HCT116 (cell line): ENCODE measurements around the gene PSORS1C2. TPM values are rescaled to one million over a fixed set of nuclear protein-coding genes. Genes with fewer than 3 reads are reported as not detected.
A peak's percentile ranks its signal among the peaks of the same experiment; 100 is the strongest.

Experiments used
- ATAC-seq: fragments of 200-7000 bp; cut with Tn5 transposase; 2 replicates; pipeline ENCODE4 v1.9.1; 2020; ENCODE audit warnings: mild to moderate bottlenecking, moderate library complexity
- BruUV-seq: library from RNA; stranded (reverse); fragments of 400-500 nt; replicated peaks from 2 replicates; lab custom pipeline; 2021; lab: Mats Ljungman, UMichigan
- CTCF ChIA-PET: fragments of 300-600 bp; sonication (Branson Sonifier 250); formaldehyde crosslinking; loops from one replicate; lab custom pipeline; 2021; ENCODE audit warnings: antibody characterized with exemption; lab: Charles Lee
- POLR2A ChIA-PET: fragments of 300-600, 350-600 bp; sonication (Branson Sonifier 250); formaldehyde crosslinking; loops from one replicate; lab custom pipeline; 2021; ENCODE audit warnings: antibody characterized with exemption; lab: Charles Lee
- RAD21 ChIA-PET, 2 experiments: fragments of 300-600 bp; sonication (Branson Sonifier 250); formaldehyde crosslinking; loops; one replicate each; lab custom pipeline; 2023; ENCODE audit warnings: low total read pairs in 2 of 2; ENCODE audit not compliant: uncharacterized antibody in 2 of 2, unreplicated experiment in 2 of 2, low non-redundant PET in 1 of 2; lab: Charles Lee
- DNase-seq: peaks from one replicate; pipeline ENCODE4 v3.0.0-alpha.2; 2010; ENCODE audit warnings: low read depth, low spot score
- H2AFZ ChIP-seq: fragments of 200-600 bp; shearing (Covaris generic), sonication (generic); 2 replicates; pipeline ENCODE4 v1.6.1; 2017; ENCODE audit warnings: low read depth, mixed run types, mixed read lengths, antibody characterized with exemption, low read length; ENCODE audit not compliant: poor library complexity, severe bottlenecking
- H3K27ac ChIP-seq: 2 replicates; pipeline ENCODE4 v1.5.1; 2012; ENCODE audit warnings: low read depth, low read length
- H3K27me3 ChIP-seq: fragments of 200-600 bp; sonication (generic); 2 replicates; pipeline ENCODE4 v1.6.1; 2016; ENCODE audit warnings: mixed run types, low read length, mixed read lengths; ENCODE audit not compliant: insufficient read depth
- H3K36me3 ChIP-seq, 2 experiments: fragments of 200-500 bp in 1 of 2; fragments of 200-600 bp in 1 of 2; sonication (Bioruptor generic) in 1 of 2; sonication (generic) in 1 of 2; 2 replicates each; pipeline versions ENCODE4 v1.5.1 to v1.6.1; 2014 to 2016; ENCODE audit warnings: low read length in 2 of 2, inconsistent platforms in 1 of 2, mixed read lengths in 1 of 2, mixed run types in 1 of 2; ENCODE audit not compliant: insufficient read depth in 2 of 2, control insufficient read depth in 1 of 2
- H3K4me1 ChIP-seq, 2 experiments: fragments of 200-600 bp in 1 of 2; sonication (generic) in 1 of 2; 2 replicates each; pipeline versions ENCODE4 v1.5.1 to v1.6.1; 2012 to 2017; ENCODE audit warnings: low read length in 2 of 2, inconsistent platforms in 1 of 2, mild to moderate bottlenecking in 1 of 2, mixed read lengths in 1 of 2, mixed run types in 1 of 2, moderate library complexity in 1 of 2; ENCODE audit not compliant: insufficient read depth in 2 of 2, control insufficient read depth in 1 of 2
- H3K4me2 ChIP-seq: fragments of 200-600 bp; sonication (generic); 2 replicates; pipeline ENCODE4 v1.6.1; 2017; ENCODE audit warnings: mixed run types, low read length, mixed read lengths
- H3K4me3 ChIP-seq, 2 experiments: fragments of 200-600 bp in 1 of 2; sonication (generic) in 1 of 2; replicated peaks in 1 of 2; 2 replicates each; pipeline ENCODE4 v1.5.1; 2011 to 2016; ENCODE audit warnings: low read length in 2 of 2, control low read depth in 1 of 2, low read depth in 1 of 2, mild to moderate bottlenecking in 1 of 2, mixed read lengths in 1 of 2, mixed run types in 1 of 2
- H3K79me2 ChIP-seq: fragments of 200-600 bp; sonication (generic); 2 replicates; pipeline ENCODE4 v1.6.1; 2017; ENCODE audit warnings: mild to moderate bottlenecking, mixed run types, low read length, moderate library complexity, mixed read lengths; ENCODE audit not compliant: insufficient read depth
- H3K9ac ChIP-seq: fragments of 200-600 bp; sonication (generic); 2 replicates; pipeline ENCODE4 v1.6.1; 2016; ENCODE audit warnings: low read length, mixed read lengths
- H3K9me2 ChIP-seq: fragments of 200-600 bp; sonication (generic), shearing (Covaris generic); 2 replicates; pipeline ENCODE4 v1.6.1; 2017; ENCODE audit warnings: mixed run types, mild to moderate bottlenecking, moderate library complexity; ENCODE audit not compliant: insufficient read depth
- H3K9me3 ChIP-seq, 2 experiments: fragments of 200-500 bp in 1 of 2; fragments of 200-600 bp in 1 of 2; sonication (Bioruptor generic) in 1 of 2; sonication (generic) in 1 of 2; 2 replicates each; pipeline ENCODE4 v1.6.1; 2014 to 2017; ENCODE audit warnings: low read length in 2 of 2, mixed read lengths in 2 of 2, inconsistent platforms in 1 of 2, low read depth in 1 of 2, mild to moderate bottlenecking in 1 of 2, mixed run types in 1 of 2, moderate library complexity in 1 of 2; ENCODE audit not compliant: control insufficient read depth in 1 of 2, insufficient read depth in 1 of 2
- H4K20me1 ChIP-seq: fragments of 200-600 bp; sonication (generic), shearing (Covaris generic); 2 replicates; pipeline ENCODE4 v1.6.1; 2017; ENCODE audit warnings: mixed run types, mild to moderate bottlenecking, moderate library complexity; ENCODE audit not compliant: insufficient read depth
- CBX3 ChIP-seq: IDR thresholded peaks from 2 replicates; pipeline ENCODE4 v1.6.1; 2012; ENCODE audit warnings: low read depth
- CEBPB ChIP-seq: IDR thresholded peaks from 2 replicates; pipeline ENCODE4 v1.6.1; 2012; ENCODE audit warnings: low read depth
- EGR1 ChIP-seq: IDR thresholded peaks from 2 replicates; pipeline ENCODE4 v1.6.1; 2012; ENCODE audit warnings: low read depth
- ELF1 ChIP-seq: IDR thresholded peaks from 2 replicates; pipeline ENCODE4 v1.6.1; 2012; ENCODE audit warnings: low read depth, borderline replicate concordance
- EZH2phosphoT487 ChIP-seq: fragments of 200-600 bp; IDR thresholded peaks from 2 replicates; pipeline ENCODE4 v1.6.1; 2018; ENCODE audit warnings: antibody characterized with exemption, borderline replicate concordance
- JUND ChIP-seq: IDR thresholded peaks from 2 replicates; pipeline ENCODE4 v1.6.1; 2012
- POLR2A ChIP-seq: IDR thresholded peaks from 2 replicates; pipeline ENCODE4 v1.7.0; 2011; ENCODE audit warnings: borderline replicate concordance; ENCODE audit not compliant: insufficient read depth, insufficient read length; ENCODE audit errors: extremely low read depth
- POLR2AphosphoS5 ChIP-seq: IDR thresholded peaks from 2 replicates; pipeline ENCODE4 v1.6.1; 2011; ENCODE audit warnings: mild to moderate bottlenecking, low read depth, low read length, moderate library complexity
- RAD21 ChIP-seq: IDR thresholded peaks from 2 replicates; pipeline ENCODE4 v1.6.1; 2012; ENCODE audit warnings: low read depth, mild to moderate bottlenecking
- REST ChIP-seq: IDR thresholded peaks from 2 replicates; pipeline ENCODE4 v1.6.1; 2012; ENCODE audit warnings: low read depth
- SP1 ChIP-seq: IDR thresholded peaks from 2 replicates; pipeline ENCODE4 v1.6.1; 2012; ENCODE audit warnings: low read depth
- SRF ChIP-seq: IDR thresholded peaks from 2 replicates; pipeline ENCODE4 v1.6.1; 2012; ENCODE audit warnings: low read depth
- TCF7L2 ChIP-seq: IDR thresholded peaks from 2 replicates; pipeline ENCODE4 v1.7.0; 2011; ENCODE audit warnings: borderline replicate concordance, inconsistent platforms; ENCODE audit not compliant: insufficient read depth, insufficient read length; ENCODE audit errors: extremely low read depth
- YY1 ChIP-seq: IDR thresholded peaks from 2 replicates; pipeline ENCODE4 v1.6.1; 2011; ENCODE audit warnings: low read length, low read depth, moderate library complexity, mild to moderate bottlenecking; ENCODE audit not compliant: insufficient replicate concordance; ENCODE audit errors: extremely low read depth
- ZFX ChIP-seq: fragments of 450-650 bp; IDR thresholded peaks from 2 replicates; pipeline ENCODE4 v1.6.1; 2017
- ZNF274 ChIP-seq: fragments of 200-500 bp; sonication (Bioruptor generic); IDR thresholded peaks from 2 replicates; pipeline ENCODE4 v1.6.1; 2014; ENCODE audit warnings: mild to moderate bottlenecking, low read depth, low read length, inconsistent platforms
- intact Hi-C: fragments of 100-400 bp; cut with micrococcal nuclease; formaldehyde crosslinking; loops from 2 replicates; pipeline ENCODE4 v1.10.0; 2022
- total RNA-seq: library from RNA; stranded (reverse); gene quantifications from one replicate; pipeline ENCODE4 v1.2.1, GENCODE V29; 2021; ENCODE audit not compliant: unreplicated experiment
- TF ChIP-seq, protein P1 (sequence below): IDR thresholded peaks from 2 replicates; pipeline ENCODE4 v1.6.1; 2012
- TF ChIP-seq, protein P2 (sequence below): IDR thresholded peaks from 2 replicates; pipeline ENCODE4 v1.6.1; 2012
- TF ChIP-seq, protein P3 (sequence below): IDR thresholded peaks from 2 replicates; pipeline ENCODE4 v1.6.1; 2011; ENCODE audit warnings: mild to moderate bottlenecking, low read length, moderate library complexity; ENCODE audit not compliant: insufficient replicate concordance; ENCODE audit errors: extremely low read depth
- TF ChIP-seq, protein P4 (sequence below), 3 experiments: fragments of 200-600 bp in 1 of 3; sonication (generic) in 1 of 3; IDR thresholded peaks in 2 of 3; conservative IDR thresholded peaks in 1 of 3; 2 replicates each; pipeline ENCODE4 v1.5.1; 2012 to 2017; ENCODE audit warnings: low read depth in 2 of 3, low read length in 2 of 3, antibody characterized with exemption in 1 of 3, borderline replicate concordance in 1 of 3, control low read depth in 1 of 3, mild to moderate bottlenecking in 1 of 3, mixed read lengths in 1 of 3, mixed run types in 1 of 3, moderate library complexity in 1 of 3; ENCODE audit not compliant: insufficient read depth in 1 of 3

The PSORS1C2 gene
- total RNA-seq, 1 experiment from 2014 or later = not detected

DNA sequence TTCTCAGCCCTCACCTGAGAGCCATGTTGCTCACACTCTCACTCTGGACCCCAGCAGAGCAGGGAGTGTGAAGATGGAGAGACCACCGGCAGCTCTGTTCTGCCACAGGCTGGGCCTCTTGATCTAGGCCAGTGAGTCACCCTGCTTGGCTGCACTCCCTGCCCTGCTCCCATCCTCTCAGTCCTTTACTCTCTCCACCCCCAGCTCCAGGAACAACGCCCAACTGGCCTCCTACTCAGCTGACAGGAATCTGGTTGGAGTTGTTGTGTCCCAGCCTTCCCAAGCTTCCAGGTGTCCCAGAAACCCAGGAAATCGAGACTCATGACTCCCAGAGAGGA lies 24.4 kb downstream of the PSORS1C2 start, which contains the start of gene PSORS1C1:
PSORS1C1 (plus strand) TSS at position 260 of the 338 bp plus-strand sequence. CDS start 14,833 bp downstream, outside the sequence.
- peaks cover 29 to 51% of the 10 kb centered on the region in 2 experiments for H3K4me1 ChIP-seq
- peak; percentile 91 for ATAC-seq
- RAD21 ChIA-PET = interaction anchor here (0.6 to 1.5 kb wide), 5 partner anchors 10 to 35 kb away, joined by 3 to 6 read pairs (median 5); no protein-coding TSS in a partner anchor
- H2AFZ ChIP-seq = peak within 1 kb of the TSS; percentile 43
- no peaks in the 10 kb centered on the region for H4K20me1 ChIP-seq
- CTCF ChIA-PET = interaction anchor here (0.7 to 2.6 kb wide), 14 partner anchors 12 to 292 kb away, joined by 3 to 21 read pairs (median 4); partner anchors contain the start of gene PSORS1C2
- H3K27ac ChIP-seq = peak within 1 kb of the TSS; percentile 83
- POLR2A ChIA-PET = interaction anchor here (0.6 to 2.8 kb wide), 14 partner anchors 10 to 517 kb away, joined by 3 to 11 read pairs (median 5); partner anchors contain the start of genes MICA and TCF19
- peak; percentile 90 for DNase-seq
- H3K9me3 ChIP-seq = no peaks in the 10 kb centered on the region
- H3K9me2 ChIP-seq = no peaks in the 10 kb centered on the region
- BruUV-seq = no TSS peak
- peak within 1 kb of the TSS; percentile 92 for H3K4me2 ChIP-seq
- H3K4me3 ChIP-seq = peak within 1 kb of the TSS; percentile 51 to 64
- H3K9ac ChIP-seq = peak within 1 kb of the TSS; percentile 73
- peaks cover 8% of the 10 kb centered on the region; the same call in 1 of the 2 replicates for H3K79me2 ChIP-seq
- H3K36me3 ChIP-seq = no peaks in the 10 kb centered on the region
- no peaks in the 10 kb centered on the region for H3K27me3 ChIP-seq
- intact Hi-C loops = loop anchor here (1.0 kb wide), 1 partner anchor 12 kb away; no protein-coding TSS in a partner anchor
- TF ChIP-seq, protein P1, sequence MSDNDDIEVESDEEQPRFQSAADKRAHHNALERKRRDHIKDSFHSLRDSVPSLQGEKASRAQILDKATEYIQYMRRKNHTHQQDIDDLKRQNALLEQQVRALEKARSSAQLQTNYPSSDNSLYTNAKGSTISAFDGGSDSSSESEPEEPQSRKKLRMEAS = no peak
- TF ChIP-seq POLR2A (no peak), TCF7L2 (peak; percentile 61), SP1 (peak; percentile 90), POLR2AphosphoS5 (peak; percentile 63), CBX3 (0 out of 2 replicates have a peak, but pooled peaks have one; percentile 15), JUND (peak; percentile 83), REST (no peak), EGR1 (peak; percentile 48; the same call in 1 of the 2 replicates), ELF1 (no peak), SRF (no peak), EZH2phosphoT487 (no peak), YY1 (no peak), RAD21 (no peak), ZNF274 (no peak), CEBPB (no peak), ZFX (0 out of 2 replicates have a peak, but pooled peaks have one; percentile 11)
- TF ChIP-seq, protein P2, sequence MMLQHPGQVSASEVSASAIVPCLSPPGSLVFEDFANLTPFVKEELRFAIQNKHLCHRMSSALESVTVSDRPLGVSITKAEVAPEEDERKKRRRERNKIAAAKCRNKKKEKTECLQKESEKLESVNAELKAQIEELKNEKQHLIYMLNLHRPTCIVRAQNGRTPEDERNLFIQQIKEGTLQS = no peak
- TF ChIP-seq, protein P3, sequence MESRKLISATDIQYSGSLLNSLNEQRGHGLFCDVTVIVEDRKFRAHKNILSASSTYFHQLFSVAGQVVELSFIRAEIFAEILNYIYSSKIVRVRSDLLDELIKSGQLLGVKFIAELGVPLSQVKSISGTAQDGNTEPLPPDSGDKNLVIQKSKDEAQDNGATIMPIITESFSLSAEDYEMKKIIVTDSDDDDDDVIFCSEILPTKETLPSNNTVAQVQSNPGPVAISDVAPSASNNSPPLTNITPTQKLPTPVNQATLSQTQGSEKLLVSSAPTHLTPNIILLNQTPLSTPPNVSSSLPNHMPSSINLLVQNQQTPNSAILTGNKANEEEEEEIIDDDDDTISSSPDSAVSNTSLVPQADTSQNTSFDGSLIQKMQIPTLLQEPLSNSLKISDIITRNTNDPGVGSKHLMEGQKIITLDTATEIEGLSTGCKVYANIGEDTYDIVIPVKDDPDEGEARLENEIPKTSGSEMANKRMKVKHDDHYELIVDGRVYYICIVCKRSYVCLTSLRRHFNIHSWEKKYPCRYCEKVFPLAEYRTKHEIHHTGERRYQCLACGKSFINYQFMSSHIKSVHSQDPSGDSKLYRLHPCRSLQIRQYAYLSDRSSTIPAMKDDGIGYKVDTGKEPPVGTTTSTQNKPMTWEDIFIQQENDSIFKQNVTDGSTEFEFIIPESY = no peak
- TF ChIP-seq, protein P4, sequence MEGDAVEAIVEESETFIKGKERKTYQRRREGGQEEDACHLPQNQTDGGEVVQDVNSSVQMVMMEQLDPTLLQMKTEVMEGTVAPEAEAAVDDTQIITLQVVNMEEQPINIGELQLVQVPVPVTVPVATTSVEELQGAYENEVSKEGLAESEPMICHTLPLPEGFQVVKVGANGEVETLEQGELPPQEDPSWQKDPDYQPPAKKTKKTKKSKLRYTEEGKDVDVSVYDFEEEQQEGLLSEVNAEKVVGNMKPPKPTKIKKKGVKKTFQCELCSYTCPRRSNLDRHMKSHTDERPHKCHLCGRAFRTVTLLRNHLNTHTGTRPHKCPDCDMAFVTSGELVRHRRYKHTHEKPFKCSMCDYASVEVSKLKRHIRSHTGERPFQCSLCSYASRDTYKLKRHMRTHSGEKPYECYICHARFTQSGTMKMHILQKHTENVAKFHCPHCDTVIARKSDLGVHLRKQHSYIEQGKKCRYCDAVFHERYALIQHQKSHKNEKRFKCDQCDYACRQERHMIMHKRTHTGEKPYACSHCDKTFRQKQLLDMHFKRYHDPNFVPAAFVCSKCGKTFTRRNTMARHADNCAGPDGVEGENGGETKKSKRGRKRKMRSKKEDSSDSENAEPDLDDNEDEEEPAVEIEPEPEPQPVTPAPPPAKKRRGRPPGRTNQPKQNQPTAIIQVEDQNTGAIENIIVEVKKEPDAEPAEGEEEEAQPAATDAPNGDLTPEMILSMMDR (IDR thresholded peaks at IDR 0.05 in 2 of 3, conservative IDR thresholded peaks at IDR 0.05 in 1 of 3; ENCODE audit: borderline replicate concordance in 1 of 3, insufficient read depth in 1 of 3, low read depth in 2 of 3, low read length in 2 of 3) = no peak
